Natural killer cell (primary cell): ENCODE measurements around the gene NIF3L1. TPM values are rescaled to one million over a fixed set of nuclear protein-coding genes. Genes with fewer than 3 reads are reported as not detected.

Source experiments
- ATAC-seq, 3 donors: fragments of 150-1000 bp in 2 of 3; fragments of 200-7000 bp in 1 of 3; cut with Tn5 transposase; 1 replicate in 1 of 3; 2 replicates in 2 of 3; pipeline ENCODE4 v1.10.0; 2021; ENCODE audit warnings: mild to moderate bottlenecking in 2 of 3, moderate library complexity in 2 of 3
- DNase-seq, 2 donors: peaks; one replicate each; pipeline versions ENCODE4 v3.0.0 to v3.0.0-alpha.2; 2013 to 2021; ENCODE audit warnings: mixed read lengths in 1 of 2
- H3K27ac ChIP-seq: one replicate; pipeline ENCODE4 v1.5.1; 2013; ENCODE audit warnings: mild to moderate bottlenecking, low read length
- H3K27me3 ChIP-seq: one replicate; pipeline ENCODE4 v1.6.1; 2013; ENCODE audit warnings: low read length; ENCODE audit not compliant: control insufficient read depth, insufficient read depth
- H3K36me3 ChIP-seq: one replicate; pipeline ENCODE4 v1.6.1; 2013; ENCODE audit warnings: low read length; ENCODE audit not compliant: control insufficient read depth, insufficient read depth
- H3K4me1 ChIP-seq: one replicate; pipeline ENCODE4 v1.6.1; 2013; ENCODE audit warnings: low read length; ENCODE audit not compliant: control insufficient read depth, insufficient read depth
- H3K4me3 ChIP-seq: one replicate; pipeline ENCODE4 v1.5.1; 2013; ENCODE audit warnings: low read length
- H3K9me3 ChIP-seq: one replicate; pipeline ENCODE4 v1.6.1; 2013; ENCODE audit warnings: low read length; ENCODE audit not compliant: control insufficient read depth, insufficient read depth
- H3K27ac Mint-ChIP-seq, 2 donors: one replicate each; pipeline ENCODE4 v1.8.0; 2022; ENCODE audit warnings: mild to moderate bottlenecking in 2 of 2, mixed read lengths in 2 of 2, moderate library complexity in 1 of 2
- H3K27me3 Mint-ChIP-seq, 2 donors: one replicate each; pipeline ENCODE4 v1.8.0; 2022; ENCODE audit warnings: low read depth in 2 of 2, mixed read lengths in 2 of 2
- H3K36me3 Mint-ChIP-seq: one replicate; pipeline ENCODE4 v1.8.0; 2022; ENCODE audit warnings: mixed read lengths
- H3K4me1 Mint-ChIP-seq, 2 donors: one replicate each; pipeline ENCODE4 v1.8.0; 2022; ENCODE audit warnings: mixed read lengths in 2 of 2
- H3K4me3 Mint-ChIP-seq: one replicate; pipeline ENCODE4 v1.8.0; 2022; ENCODE audit warnings: mild to moderate bottlenecking, moderate library complexity, mixed read lengths
- H3K9me3 Mint-ChIP-seq, 2 donors: one replicate each; pipeline ENCODE4 v1.8.0; 2022; ENCODE audit warnings: mixed read lengths in 2 of 2
- CTCF ChIP-seq: fragments of 200-600 bp; IDR thresholded peaks from one replicate; pipeline ENCODE4 v1.8.0; 2022; ENCODE audit warnings: antibody characterized with exemption
- WGBS: methylation state at CpG from one replicate; pipeline ENCODE4 v1.1.7; 2013; ENCODE audit warnings: missing lambda C conversion rate; ENCODE audit not compliant: insufficient coverage; 5-methylcytosine and 5-hydroxymethylcytosine counted together
- intact Hi-C: fragments of 100-400 bp; cut with micrococcal nuclease; formaldehyde crosslinking; loops from one replicate; pipeline ENCODE4 v1.14.2; 2022
- total RNA-seq, 4 donors: library from RNA; stranded (reverse); fragments of 120-200 nt in 1 of 4; gene quantifications; one replicate each; pipeline versions ENCODE4 v1.2.3 to v1.2.4, GENCODE V29; 2013 to 2022

Gene NIF3L1
- total RNA-seq, 3 donors from 2014 or later (not counting 1 experiment from before 2014, with no cell fraction given) = 8.8 to 13.3 (median 9.6) TPM

GRCh38 chr2:200929334-200930249 is 40.4 kb downstream of the NIF3L1 start:
- DNase-seq (no peak), ATAC-seq (no peak)
- intact Hi-C loops = no loop called here
- H3K9me3 Mint-ChIP-seq = no peaks in the 10 kb centered on the region
- Histone ChIP-seq H3K27me3 (no peaks in the 10 kb centered on the region), H3K27ac (no peak overlapping the region), H3K4me1 (no peaks in the 10 kb centered on the region), H3K36me3 (peaks cover 50% of the 10 kb centered on the region), H3K9me3 (no peaks in the 10 kb centered on the region), H3K4me3 (no peak overlapping the region)
- no peak for TF ChIP-seq CTCF
- no peaks in the 10 kb centered on the region for H3K27me3 Mint-ChIP-seq
- H3K36me3 Mint-ChIP-seq = peaks cover 6% of the 10 kb centered on the region
- H3K4me1 Mint-ChIP-seq = no peaks in the 10 kb centered on the region
- WGBS = 97% methylated on average over 2 of the region's 2 CpGs
- peak overlapping the region; percentile 9 to 49 for H3K27ac Mint-ChIP-seq
- no peak overlapping the region for H3K4me3 Mint-ChIP-seq

GRCh38 chr2:200930947-200931626 is 41.9 kb downstream of the NIF3L1 start:
- peaks cover 6% of the 10 kb centered on the region for H3K36me3 Mint-ChIP-seq
- H3K27ac Mint-ChIP-seq = no peak overlapping the region
- TF ChIP-seq CTCF = no peak
- WGBS = no CpG with 5 or more reads among the region's 3 CpGs
- H3K4me1 ChIP-seq = no peaks in the 10 kb centered on the region
- no peaks in the 10 kb centered on the region for H3K9me3 Mint-ChIP-seq
- peaks cover 53% of the 10 kb centered on the region for H3K36me3 ChIP-seq
- H3K4me3 ChIP-seq = no peak overlapping the region
- ATAC-seq (no peak), DNase-seq (no peak)
- no peak overlapping the region for H3K27ac ChIP-seq
- intact Hi-C loops = no loop called here
- H3K4me1 Mint-ChIP-seq = no peaks in the 10 kb centered on the region
- H3K27me3 Mint-ChIP-seq = no peaks in the 10 kb centered on the region
- no peaks in the 10 kb centered on the region for H3K27me3 ChIP-seq
- no peaks in the 10 kb centered on the region for H3K9me3 ChIP-seq
- H3K4me3 Mint-ChIP-seq = no peak overlapping the region

- H3K27ac Mint-ChIP-seq = no peak overlapping the region
- Histone ChIP-seq H3K27ac (no peak overlapping the region), H3K27me3 (no peaks in the 10 kb centered on the region), H3K36me3 (peaks cover 72% of the 10 kb centered on the region), H3K9me3 (no peaks in the 10 kb centered on the region), H3K4me3 (no peak overlapping the region), H3K4me1 (no peaks in the 10 kb centered on the region)
- 100% methylated on average over 1 of the region's 1 CpG for WGBS
- no peak for TF ChIP-seq CTCF
- H3K9me3 Mint-ChIP-seq = no peaks in the 10 kb centered on the region
- no peak overlapping the region for H3K4me3 Mint-ChIP-seq
- DNase-seq (no peak), ATAC-seq (no peak)
- peaks cover 7% of the 10 kb centered on the region for H3K36me3 Mint-ChIP-seq
- intact Hi-C loops = no loop called here
- no peaks in the 10 kb centered on the region for H3K27me3 Mint-ChIP-seq
- H3K4me1 Mint-ChIP-seq = no peaks in the 10 kb centered on the region
These were observed 50.7 kb downstream of the NIF3L1 start for GRCh38 chr2:200939832-200940231.
